Fibroblast of skin of abdomen (primary cell): ENCODE measurements around the gene CEACAM18. TPM values are rescaled to one million over a fixed set of nuclear protein-coding genes. Genes with fewer than 3 reads are reported as not detected.
"Not testable (repeated sequence)": the region's sequence is repeated elsewhere in the genome, so short reads cannot be mapped to it uniquely, and the experiment has no call there.

Source experiments
- DNase-seq: peaks from one replicate; pipeline ENCODE4 v3.0.0-alpha.2; 2013
- polyA plus RNA-seq, 2 experiments: library from polyadenylated mRNA; unstranded; fragments of 120-200 nt; gene quantifications; one replicate each; pipeline ENCODE4 v1.2.1, GENCODE V29; 2013; ENCODE audit not compliant: insufficient read length in 2 of 2

Gene CEACAM18
- polyA plus RNA-seq (2013, experiment 1 of 2; ENCODE audit: insufficient read length): not detected
- not detected for polyA plus RNA-seq (2013, experiment 2 of 2; ENCODE audit: insufficient read length)

DNA sequence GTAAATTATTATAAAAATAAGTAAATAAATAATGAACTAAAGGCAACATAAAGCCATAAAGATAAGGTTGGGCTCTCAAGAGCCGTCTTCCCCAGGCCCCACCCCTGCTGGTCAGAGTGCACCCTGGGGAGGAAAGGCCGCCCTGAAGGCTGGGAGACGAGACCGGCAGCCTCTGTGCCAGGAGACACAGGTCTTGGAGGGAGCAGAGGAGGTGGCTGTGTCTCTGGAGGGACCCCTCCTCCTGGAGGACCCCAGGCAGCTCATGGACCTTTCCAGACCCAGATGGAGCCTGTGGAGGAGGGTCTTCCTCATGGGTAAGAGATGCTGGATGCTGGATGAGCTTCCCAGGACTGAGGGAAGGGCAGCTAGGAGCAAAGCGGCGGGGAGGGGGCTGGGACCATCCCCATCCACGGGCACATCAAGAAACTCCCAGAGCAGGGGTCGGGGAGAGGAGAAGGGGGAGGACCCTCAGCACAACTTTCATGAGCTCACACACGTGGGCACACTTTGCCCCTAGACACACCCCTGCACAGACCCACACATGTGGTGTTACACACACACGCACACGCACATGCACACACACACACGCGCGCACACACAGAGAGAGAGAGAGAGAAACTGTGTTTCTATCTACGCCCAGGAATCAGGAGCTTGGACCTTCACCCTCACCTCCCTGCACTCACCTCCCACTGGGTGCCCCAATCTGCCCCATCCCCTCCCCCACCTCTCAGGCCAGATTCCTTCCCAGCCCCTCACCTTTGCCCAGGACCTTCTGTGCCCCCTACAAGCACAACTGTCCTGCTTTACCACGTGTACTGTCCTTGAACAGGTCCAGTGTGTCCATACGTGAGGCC is at the start of gene CEACAM18:
TSS of gene CEACAM18 (plus strand) at position 159 of the 854 bp plus-strand sequence.
- DNase-seq: no peak

- DNase-seq: no peak
Measured at GRCh38 chr19:51430221-51430620, 48.1 kb upstream of the CEACAM18 start.

DNA sequence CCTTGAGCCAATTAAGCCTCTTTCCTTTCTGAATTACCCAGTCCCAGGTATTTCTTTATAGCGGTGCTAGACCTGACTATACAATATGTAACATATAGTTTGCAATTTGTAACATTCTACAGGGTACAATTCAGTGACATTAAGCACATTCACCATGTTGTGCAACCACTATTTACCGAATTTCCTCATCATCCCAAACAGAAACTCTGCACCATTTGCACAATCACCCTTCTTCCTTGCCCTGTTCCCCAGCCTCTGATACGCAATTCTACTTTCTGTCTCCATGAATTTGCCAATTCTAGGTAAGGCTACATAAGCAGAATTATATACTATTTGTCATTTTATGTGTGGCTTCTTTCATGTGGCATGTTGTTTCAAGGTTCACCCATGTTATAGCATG is 47.2 kb upstream of the CEACAM18 start:
- DNase-seq: no peak

- no peak for DNase-seq
Measured at GRCh38 chr19:51433043-51433442, 45.3 kb upstream of the CEACAM18 start.

DNA sequence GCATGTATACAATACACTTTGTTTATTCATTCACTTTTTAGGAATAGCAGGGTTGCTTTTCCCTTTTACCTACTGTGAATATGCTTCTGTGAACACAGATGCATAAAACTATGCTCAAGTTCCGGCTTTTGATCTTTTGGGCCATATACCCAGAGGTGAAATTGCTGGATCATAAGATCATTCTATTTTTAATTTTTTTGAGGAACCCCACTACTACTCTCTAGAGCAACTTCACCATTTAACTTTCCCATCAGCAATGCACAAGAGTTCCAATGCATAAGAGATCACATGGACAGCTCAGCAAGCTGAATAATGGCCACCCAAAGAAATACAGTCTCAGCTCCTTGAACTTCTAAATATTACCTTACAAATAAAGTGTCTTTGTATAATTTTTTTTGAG is 43.9 kb upstream of the CEACAM18 start:
- DNase-seq: no peak

GRCh38 chr19:51439021-51439465 is 39.3 kb upstream of the CEACAM18 start:
- DNase-seq: no peak

- no peak for DNase-seq
Measured at GRCh38 chr19:51440052-51440451, 38.3 kb upstream of the CEACAM18 start.

GRCh38 chr19:51440846-51441409 is 37.4 kb upstream of the CEACAM18 start:
- DNase-seq: no peak

DNA sequence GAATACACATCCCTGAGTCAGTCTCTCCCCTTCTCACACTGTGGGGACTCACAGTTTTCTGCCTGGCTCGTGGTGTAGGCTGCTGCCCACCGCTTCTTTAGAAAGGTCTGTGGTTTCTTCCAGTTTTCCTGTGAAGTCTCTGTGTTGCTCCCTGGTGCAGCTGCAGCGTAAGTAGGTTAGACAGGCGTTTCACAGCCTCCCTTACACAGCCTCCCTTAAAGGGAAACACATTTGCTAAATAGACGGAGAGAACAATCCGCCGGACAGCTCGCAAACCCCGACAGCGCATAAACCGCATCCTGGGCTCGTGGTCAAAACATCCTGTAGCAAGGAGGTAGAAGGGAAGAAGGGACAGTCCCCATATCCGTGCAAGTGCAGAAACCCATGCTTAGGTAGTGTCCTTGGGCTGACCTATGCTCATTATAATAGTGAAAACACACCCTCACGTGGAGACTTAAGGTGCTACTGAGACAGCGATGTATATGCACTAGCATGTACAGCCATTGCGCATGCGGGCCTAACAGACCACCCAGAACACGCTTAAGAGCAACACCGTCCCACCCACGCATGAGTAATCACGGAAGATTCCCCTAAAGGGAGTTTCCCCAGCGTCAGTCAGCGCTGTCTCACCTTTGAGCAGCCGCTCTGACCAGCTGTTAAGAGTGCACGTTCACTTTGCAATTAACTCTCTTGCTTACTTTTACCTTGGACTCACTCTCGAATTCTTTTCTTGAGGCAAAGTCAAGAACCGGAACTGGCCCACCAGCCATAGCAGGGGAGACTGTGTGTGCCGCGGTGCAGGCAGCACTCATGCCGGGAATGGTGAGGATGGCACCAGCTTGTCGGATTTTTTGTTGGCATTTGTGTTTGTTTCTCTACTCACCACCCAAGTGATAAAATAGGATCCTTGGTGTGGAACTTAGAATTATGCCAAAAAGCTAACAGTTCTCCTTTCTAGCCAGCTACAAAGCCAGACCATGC is 36.6 kb upstream of the CEACAM18 start:
- DNase-seq: no peak

GRCh38 chr19:51447510-51447909 is 30.8 kb upstream of the CEACAM18 start:
- not testable (repeated sequence) for DNase-seq

DNA sequence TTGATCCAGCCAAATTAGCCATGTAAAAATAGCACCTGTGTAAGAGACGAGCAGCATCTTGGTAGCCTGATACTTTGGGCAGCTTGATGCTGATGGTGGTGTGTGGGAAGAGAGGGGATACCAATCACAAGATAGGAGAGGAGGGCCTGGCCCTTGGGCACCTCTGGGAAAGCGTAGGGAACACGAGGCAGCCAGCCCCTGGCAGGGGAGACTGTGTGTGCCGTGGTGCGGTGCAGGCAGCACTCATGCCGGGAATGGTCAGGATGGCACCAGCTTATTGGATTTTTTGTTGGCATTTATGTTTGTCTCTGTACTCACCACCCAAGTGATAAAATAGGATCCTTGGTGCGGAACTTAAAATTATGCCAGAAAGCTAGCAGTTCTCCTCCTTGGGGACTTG is 30.3 kb upstream of the CEACAM18 start:
- no peak for DNase-seq

GRCh38 chr19:51448411-51449016 is 29.8 kb upstream of the CEACAM18 start:
- DNase-seq: no peak

- DNase-seq: no peak
Measured at GRCh38 chr19:51450730-51451307, 27.5 kb upstream of the CEACAM18 start.

GRCh38 chr19:51456541-51457290 is 21.6 kb upstream of the CEACAM18 start:
- DNase-seq: no peak

- no peak for DNase-seq
Measured at GRCh38 chr19:51457351-51458013, 20.9 kb upstream of the CEACAM18 start.

- DNase-seq: no peak
Measured at GRCh38 chr19:51458051-51458645, 20.2 kb upstream of the CEACAM18 start, which contains the start of gene SIGLEC8. SIGLEC8 (minus strand) TSS chr19:51458454; CDS start chr19:51458387, 67 bp downstream.

DNA sequence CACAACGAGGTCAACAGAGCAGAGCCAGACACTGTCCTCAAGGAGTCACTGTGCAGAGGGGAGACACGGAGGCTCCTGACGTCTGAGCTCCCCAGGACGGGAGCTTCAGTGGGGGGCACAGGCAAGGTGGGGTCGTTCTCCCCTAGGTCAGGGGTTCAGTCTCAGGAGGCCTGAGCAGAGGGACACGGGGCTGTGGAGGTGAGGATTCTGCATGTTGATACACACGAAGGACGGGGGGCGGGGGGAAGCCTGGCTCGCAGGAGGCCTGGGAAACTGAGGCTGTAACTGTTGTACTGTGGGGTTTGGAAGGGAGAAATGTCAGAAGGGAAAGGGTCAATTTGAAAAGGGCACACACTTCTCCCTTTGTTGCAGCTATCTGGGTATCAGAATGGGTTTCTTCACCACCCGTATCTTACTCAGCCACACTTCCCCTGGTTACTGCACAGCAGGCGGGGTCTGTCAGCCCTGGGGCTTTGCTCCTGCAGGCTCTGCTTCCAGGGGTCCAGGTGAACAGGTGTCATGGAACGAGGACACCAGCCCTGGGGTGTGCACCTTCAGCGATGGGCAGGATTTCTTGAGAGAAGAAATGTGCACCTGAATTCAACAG is 19.3 kb upstream of the CEACAM18 start:
- no peak for DNase-seq

- DNase-seq: no peak
Measured at GRCh38 chr19:51460164-51460992, 18.0 kb upstream of the CEACAM18 start.
